Upper lobe of left lung (tissue), 4 donors: ENCODE data around the gene PDIK1L.

Source experiments
- CTCF ChIP-seq, 6 experiments: fragments of 450-650 bp in 4 of 6; fragments of 200-600 bp in 2 of 6; sonication (generic) in 2 of 6; IDR thresholded peaks; one replicate each; pipeline ENCODE4 v1.5.1; 2016 to 2019; ENCODE audit warnings: antibody characterized with exemption in 6 of 6
- EP300 ChIP-seq, 4 donors: sonication (generic); formaldehyde crosslinking; IDR thresholded peaks; one replicate each; pipeline ENCODE4 v1.5.1; 2017; ENCODE audit warnings: antibody characterized with exemption in 4 of 4, control low read depth in 2 of 4
- POLR2A ChIP-seq, 4 donors: fragments of 450-650 bp; IDR thresholded peaks; one replicate each; pipeline ENCODE4 v1.5.1; 2016 to 2017; ENCODE audit warnings: antibody characterized with exemption in 4 of 4, mild to moderate bottlenecking in 2 of 4
- POLR2AphosphoS5 ChIP-seq, 2 donors: sonication (generic); formaldehyde crosslinking; IDR thresholded peaks; one replicate each; pipeline ENCODE4 v1.5.1; 2017; ENCODE audit warnings: antibody characterized with exemption in 2 of 2

GRCh38 chr1:26155370-26156284 lies 44.0 kb downstream of the PDIK1L start:
- TF ChIP-seq CTCF (IDR thresholded peaks at IDR 0.05) (no peak), POLR2A (IDR thresholded peaks at IDR 0.05) (no peak), POLR2AphosphoS5 (IDR thresholded peaks at IDR 0.05) (peak; percentile 26 to 89), EP300 (IDR thresholded peaks at IDR 0.05) (peak in 2 of 4 donors; percentile 62 to 89)
